GM19324 (cell line): ENCODE results near the gene XPO5.

Source experiments
- ATAC-seq: cut with Tn5 transposase; IDR thresholded peaks from one replicate; pipeline ENCODE4 v1.9.1; 2021; ENCODE audit warnings: mild to moderate bottlenecking, moderate library complexity; ENCODE audit not compliant: unreplicated experiment, low FRiP score

Gene XPO5

GRCh38 chr6:43476746-43477145 lies 99.1 kb downstream of the XPO5 start:
- no peak for ATAC-seq

- no peak for ATAC-seq
These were observed 100.3 kb downstream of the XPO5 start for GRCh38 chr6:43475516-43475915.

- no peak for ATAC-seq
These were observed 103.3 kb downstream of the XPO5 start for GRCh38 chr6:43472515-43472914.
